Measurements from ENCODE around the gene MRTFA.
"Not testable (repeated sequence)": the region's sequence is repeated elsewhere in the genome, so short reads cannot be mapped to it uniquely, and the experiment has no call there.

The MRTFA gene

GRCh38 chr22:40406063-40406890 lies 230.2 kb downstream of the MRTFA start:
- DNase-seq: no peak

GRCh38 chr22:40405178-40406062 lies 231.1 kb downstream of the MRTFA start:
- no peak for DNase-seq

GRCh38 chr22:40404251-40405177 lies 232.0 kb downstream of the MRTFA start:
- no peak for DNase-seq

- DNase-seq: no peak
These were observed 232.9 kb downstream of the MRTFA start for GRCh38 chr22:40403651-40404050.

GRCh38 chr22:40403141-40403540 lies 233.4 kb downstream of the MRTFA start:
- no peak for DNase-seq

GRCh38 chr22:40401981-40402406 lies 234.5 kb downstream of the MRTFA start:
- no peak for DNase-seq

GRCh38 chr22:40401532-40401931 lies 235.0 kb downstream of the MRTFA start:
- DNase-seq: no peak

GRCh38 chr22:40400159-40400558 lies 236.4 kb downstream of the MRTFA start:
- DNase-seq: no peak

- no peak for DNase-seq
These were observed 236.9 kb downstream of the MRTFA start for GRCh38 chr22:40399621-40400020.

GRCh38 chr22:40397396-40397795 lies 239.1 kb downstream of the MRTFA start:
- no peak for DNase-seq

GRCh38 chr22:40396882-40397281 lies 239.6 kb downstream of the MRTFA start:
- peak; percentile 44 for DNase-seq

GRCh38 chr22:40395607-40396006 lies 240.9 kb downstream of the MRTFA start:
- no peak for DNase-seq

GRCh38 chr22:40394607-40395006 lies 241.9 kb downstream of the MRTFA start:
- DNase-seq: no peak

GRCh38 chr22:40392618-40393017 lies 243.9 kb downstream of the MRTFA start:
- DNase-seq: no peak

GRCh38 chr22:40391417-40391816 lies 245.1 kb downstream of the MRTFA start:
- DNase-seq: no peak

- no peak for DNase-seq
These were observed 248.3 kb downstream of the MRTFA start for GRCh38 chr22:40388231-40388630.

GRCh38 chr22:40387746-40388145 lies 248.8 kb downstream of the MRTFA start:
- no peak for DNase-seq

- DNase-seq: no peak
These were observed 251.3 kb downstream of the MRTFA start for GRCh38 chr22:40385036-40385782.

GRCh38 chr22:40383905-40384304 lies 252.6 kb downstream of the MRTFA start:
- DNase-seq: no peak

- no peak for DNase-seq
These were observed 255.1 kb downstream of the MRTFA start for GRCh38 chr22:40381461-40381860.

GRCh38 chr22:40378448-40378847 lies 258.1 kb downstream of the MRTFA start:
- not testable (repeated sequence) for DNase-seq

GRCh38 chr22:40377931-40378330 lies 258.6 kb downstream of the MRTFA start:
- no peak for DNase-seq

Data from NCI-H1105 (cell line).